Ovary (tissue), 3 donors: ENCODE data around the gene BSX.

Experiments
- CTCF ChIP-seq, 3 donors: fragments of 450-650 bp in 2 of 3; fragments of 200-600 bp in 1 of 3; IDR thresholded peaks; one replicate each; pipeline versions ENCODE4 v1.5.1 to v1.8.0; 2016 to 2022; ENCODE audit warnings: antibody characterized with exemption in 3 of 3, mild to moderate bottlenecking in 1 of 3
- EP300 ChIP-seq: sonication (generic); formaldehyde crosslinking; IDR thresholded peaks from one replicate; pipeline ENCODE4 v1.6.1; 2017; ENCODE audit warnings: antibody characterized with exemption
- POLR2A ChIP-seq: fragments of 450-650 bp; IDR thresholded peaks from one replicate; pipeline ENCODE4 v1.6.1; 2017; ENCODE audit warnings: antibody characterized with exemption, mild to moderate bottlenecking, moderate library complexity
- donor health status: DM: no; HTN: no; CAD: no.

GRCh38 chr11:122979103-122979814 lies 2.4 kb downstream of the BSX start:
- TF ChIP-seq POLR2A, result no peak
- TF ChIP-seq CTCF (IDR thresholded peaks at IDR 0.05), result no peak
- no peak for TF ChIP-seq EP300
